SK-N-SH (cell line): ENCODE results near the gene SRGAP3. TPM values are rescaled to one million over a fixed set of nuclear protein-coding genes. Genes with fewer than 3 reads are reported as not detected.

Source experiments
- CTCF ChIA-PET: fragments of 300-600, 350-600 bp; formaldehyde crosslinking; extraction: SDS; loops from one replicate; lab custom pipeline; 2021; lab: Yijun Ruan, JAX
- POLR2A ChIA-PET: fragments of 350-600 bp; sonication (Branson Sonifier 250); formaldehyde crosslinking; extraction: SDS; loops from one replicate; lab custom pipeline; 2020; ENCODE audit warnings: antibody characterized with exemption, inconsistent platforms; lab: Yijun Ruan, JAX
- DNase-seq: peaks from one replicate; pipeline ENCODE4 v3.0.0; 2012
- H2AFZ ChIP-seq: fragments of 200-600 bp; sonication (generic); 2 replicates; pipeline ENCODE4 v1.8.1; 2016; ENCODE audit warnings: antibody characterized with exemption, mild to moderate bottlenecking, low read depth
- H3F3A ChIP-seq: fragments of 200-600 bp; sonication (generic); replicated peaks from 2 replicates; pipeline ENCODE3; 2016; ENCODE audit warnings: antibody characterized with exemption, mild to moderate bottlenecking; ENCODE audit not compliant: insufficient read depth
- H3K27ac ChIP-seq, 2 experiments: fragments of 200-500 bp in 1 of 2; fragments of 200-600 bp in 1 of 2; sonication (Bioruptor generic) in 1 of 2; sonication (generic), shearing (Covaris generic) in 1 of 2; 2 replicates each; pipeline versions ENCODE4 v1.5.1 to v1.6.1; 2014 to 2016; ENCODE audit warnings: low read depth in 2 of 2, inconsistent platforms in 1 of 2, low read length in 1 of 2, mild to moderate bottlenecking in 1 of 2, mixed read lengths in 1 of 2
- H3K27me3 ChIP-seq: fragments of 200-600 bp; sonication (generic), shearing (Covaris generic); 2 replicates; pipeline ENCODE4 v1.6.1; 2016; ENCODE audit warnings: mixed run types; ENCODE audit not compliant: insufficient read depth
- H3K36me3 ChIP-seq, 2 experiments: fragments of 200-500 bp in 1 of 2; fragments of 200-600 bp in 1 of 2; sonication (Bioruptor generic) in 1 of 2; sonication (generic) in 1 of 2; replicated peaks in 1 of 2; 2 replicates each; pipeline versions ENCODE3 to v1.5.1; 2014 to 2016; ENCODE audit warnings: low read length in 1 of 2, mild to moderate bottlenecking in 1 of 2; ENCODE audit not compliant: insufficient read depth in 2 of 2, control insufficient read depth in 1 of 2
- H3K4me1 ChIP-seq, 2 experiments: fragments of 200-500 bp in 1 of 2; fragments of 200-600 bp in 1 of 2; sonication (Bioruptor generic) in 1 of 2; sonication (generic), shearing (Covaris generic) in 1 of 2; 2 replicates each; pipeline versions ENCODE4 v1.5.1 to v1.6.1; 2014 to 2016; ENCODE audit warnings: low read depth in 1 of 2, low read length in 1 of 2, mixed run types in 1 of 2; ENCODE audit not compliant: insufficient read depth in 2 of 2, control insufficient read depth in 1 of 2
- H3K4me2 ChIP-seq: fragments of 200-600 bp; sonication (generic), shearing (Covaris generic); 2 replicates; pipeline ENCODE4 v1.6.1; 2017; ENCODE audit warnings: mixed run types
- H3K4me3 ChIP-seq, 2 experiments: fragments of 200-500 bp in 1 of 2; fragments of 200-600 bp in 1 of 2; sonication (Bioruptor generic) in 1 of 2; sonication (generic), shearing (Covaris generic) in 1 of 2; 2 replicates each; pipeline versions ENCODE4 v1.5.1 to v1.8.1; 2014 to 2016; ENCODE audit warnings: low read depth in 2 of 2, inconsistent platforms in 1 of 2, low read length in 1 of 2, mild to moderate bottlenecking in 1 of 2, mixed read lengths in 1 of 2, moderate library complexity in 1 of 2
- H3K79me2 ChIP-seq: fragments of 200-600 bp; sonication (generic); 2 replicates; pipeline ENCODE4 v1.8.1; 2017; ENCODE audit warnings: mild to moderate bottlenecking; ENCODE audit not compliant: insufficient read depth
- H3K9ac ChIP-seq: fragments of 200-600 bp; sonication (generic); 2 replicates; pipeline ENCODE4 v1.6.1; 2017; ENCODE audit warnings: mixed run types
- H3K9me2 ChIP-seq: fragments of 200-600 bp; sonication (generic); 2 replicates; pipeline ENCODE4 v1.6.1; 2017; ENCODE audit warnings: mixed run types
- H3K9me3 ChIP-seq: fragments of 200-600 bp; sonication (generic); 2 replicates; pipeline ENCODE4 v1.6.1; 2017; ENCODE audit warnings: mixed run types, mild to moderate bottlenecking, moderate library complexity
- H4K20me1 ChIP-seq: fragments of 200-600 bp; sonication (generic); 2 replicates; pipeline ENCODE4 v1.6.1; 2017; ENCODE audit warnings: mild to moderate bottlenecking, mixed run types; ENCODE audit not compliant: insufficient read depth
- ELF1 ChIP-seq: IDR thresholded peaks from 2 replicates; pipeline ENCODE4 v1.4.0; 2012
- FOSL2 ChIP-seq: IDR thresholded peaks from 2 replicates; pipeline ENCODE4 v1.4.0; 2012; ENCODE audit warnings: low read depth, mild to moderate bottlenecking, moderate library complexity, borderline replicate concordance
- GABPA ChIP-seq: IDR thresholded peaks from 2 replicates; pipeline ENCODE4 v1.4.0; 2012; ENCODE audit warnings: low read depth, mild to moderate bottlenecking
- JUND ChIP-seq: IDR thresholded peaks from 2 replicates; pipeline ENCODE4 v1.4.0; 2012
- MEF2A ChIP-seq: IDR thresholded peaks from 2 replicates; pipeline ENCODE4 v1.4.0; 2012; ENCODE audit warnings: low read depth, borderline replicate concordance
- SMC3 ChIP-seq: IDR thresholded peaks from 2 replicates; pipeline ENCODE4 v1.6.1; 2012; ENCODE audit warnings: low read depth, low read length, improper control_type of control experiment
- TCF12 ChIP-seq: IDR thresholded peaks from 2 replicates; pipeline ENCODE4 v1.4.0; 2012
- USF1 ChIP-seq: IDR thresholded peaks from 2 replicates; pipeline ENCODE4 v1.4.0; 2012; ENCODE audit warnings: low read depth, borderline replicate concordance
- WGBS: methylation state at CpG from one replicate; pipeline ENCODE4 v1.1.6; 2017; ENCODE audit warnings: low lambda C conversion rate; 5-methylcytosine and 5-hydroxymethylcytosine counted together
- polyA plus RNA-seq, 3 experiments: library from polyadenylated mRNA; depleted of rRNA; stranded (reverse); fragments of >200 nt; gene quantifications; 2 replicates each; pipeline ENCODE4 v1.2.3, GENCODE V29; 2012
- TF ChIP-seq, protein P1 (sequence below): fragments of 200-600 bp; sonication (generic); IDR thresholded peaks from 2 replicates; pipeline ENCODE4 v1.6.1; 2017; ENCODE audit warnings: antibody characterized with exemption, mild to moderate bottlenecking, moderate library complexity
- TF ChIP-seq, protein P2 (sequence below): IDR thresholded peaks from 2 replicates; pipeline ENCODE4 v1.4.0; 2012; ENCODE audit warnings: low read depth, borderline replicate concordance
- TF ChIP-seq, protein P3 (sequence below): fragments of 150-350 bp; IDR thresholded peaks from 2 replicates; pipeline ENCODE4 v1.6.1; 2017; ENCODE audit warnings: antibody characterized with exemption, low read length, low read depth, borderline replicate concordance

Gene SRGAP3
- polyA plus RNA-seq, 1 of the 3 experiments (the other 2 are of a cell fraction): 2.8 TPM

DNA sequence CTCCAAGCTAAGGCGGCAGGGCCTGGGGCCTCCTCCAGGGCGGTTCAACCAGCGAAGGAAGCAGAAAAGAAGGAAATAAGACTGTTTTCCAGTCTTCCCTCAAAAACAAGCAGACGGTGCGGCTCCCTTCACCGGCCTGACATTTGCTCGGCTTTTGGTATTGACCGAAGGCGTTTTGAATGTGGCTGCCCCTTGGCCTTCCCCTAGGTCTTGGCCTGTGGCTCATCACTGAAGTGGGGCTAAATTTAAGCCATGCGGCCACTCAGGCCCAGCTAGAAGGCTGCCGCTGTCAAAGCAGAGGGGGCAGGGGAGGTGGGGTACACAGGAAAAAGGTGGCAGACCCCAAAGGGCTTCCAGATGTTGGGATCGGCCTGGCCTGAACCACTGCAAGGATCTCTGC lies 86.2 kb downstream of the SRGAP3 start:
- Histone ChIP-seq H3K27ac (no peak overlapping the region), H4K20me1 (no peaks in the 10 kb centered on the region), H3K9me2 (no peaks in the 10 kb centered on the region), H3K4me3 (no peak overlapping the region), H3K27me3 (no peaks in the 10 kb centered on the region), H3K79me2 (no peaks in the 10 kb centered on the region), H3K4me2 (no peak overlapping the region), H3F3A (no peaks in the 10 kb centered on the region), H3K9me3 (no peaks in the 10 kb centered on the region), H2AFZ (no peak overlapping the region), H3K4me1 (no peaks in the 10 kb centered on the region; a peak in 1 of 4 replicates), H3K36me3 (no peaks in the 10 kb centered on the region), H3K9ac (no peak overlapping the region)
- ChIA-PET POLR2A (no interaction called here), CTCF (interaction anchor here (1.2 kb wide), 2 partner anchors 17 to 26 kb away, joined by 3 to 4 read pairs; no protein-coding TSS in a partner anchor)
- 97% methylated on average over 10 of the region's 12 CpGs for WGBS
- TF ChIP-seq ELF1 (no peak), GABPA (no peak), USF1 (no peak), FOSL2 (no peak)
- no peak for DNase-seq

DNA sequence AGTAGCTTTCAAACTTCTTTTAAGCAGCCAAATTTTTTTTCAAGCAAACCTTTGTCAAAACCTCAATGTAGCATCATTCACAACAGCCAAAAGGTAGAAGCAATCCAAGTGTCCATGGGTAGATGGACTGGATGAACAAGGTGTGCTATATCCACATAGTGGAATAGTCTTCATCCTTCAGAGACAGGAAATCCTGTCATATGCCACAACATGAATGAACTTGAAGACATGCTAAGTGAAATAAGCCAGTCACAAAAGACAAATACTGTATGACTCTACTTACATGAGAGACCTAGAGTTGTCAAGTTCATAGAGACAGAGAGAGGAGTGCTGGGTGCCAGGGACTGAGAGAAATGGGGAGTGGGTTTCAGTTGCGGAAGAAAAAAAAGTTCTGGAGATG lies 87.6 kb downstream of the SRGAP3 start:
- no peaks in the 10 kb centered on the region for H3K79me2 ChIP-seq
- 65% methylated on average over 1 of the region's 1 CpG for WGBS
- TF ChIP-seq GABPA (no peak), TCF12 (no peak), FOSL2 (no peak), JUND (no peak), SMC3 (no peak), MEF2A (no peak)
- TF ChIP-seq, protein P1, sequence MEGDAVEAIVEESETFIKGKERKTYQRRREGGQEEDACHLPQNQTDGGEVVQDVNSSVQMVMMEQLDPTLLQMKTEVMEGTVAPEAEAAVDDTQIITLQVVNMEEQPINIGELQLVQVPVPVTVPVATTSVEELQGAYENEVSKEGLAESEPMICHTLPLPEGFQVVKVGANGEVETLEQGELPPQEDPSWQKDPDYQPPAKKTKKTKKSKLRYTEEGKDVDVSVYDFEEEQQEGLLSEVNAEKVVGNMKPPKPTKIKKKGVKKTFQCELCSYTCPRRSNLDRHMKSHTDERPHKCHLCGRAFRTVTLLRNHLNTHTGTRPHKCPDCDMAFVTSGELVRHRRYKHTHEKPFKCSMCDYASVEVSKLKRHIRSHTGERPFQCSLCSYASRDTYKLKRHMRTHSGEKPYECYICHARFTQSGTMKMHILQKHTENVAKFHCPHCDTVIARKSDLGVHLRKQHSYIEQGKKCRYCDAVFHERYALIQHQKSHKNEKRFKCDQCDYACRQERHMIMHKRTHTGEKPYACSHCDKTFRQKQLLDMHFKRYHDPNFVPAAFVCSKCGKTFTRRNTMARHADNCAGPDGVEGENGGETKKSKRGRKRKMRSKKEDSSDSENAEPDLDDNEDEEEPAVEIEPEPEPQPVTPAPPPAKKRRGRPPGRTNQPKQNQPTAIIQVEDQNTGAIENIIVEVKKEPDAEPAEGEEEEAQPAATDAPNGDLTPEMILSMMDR: no peak
- TF ChIP-seq, protein P2, sequence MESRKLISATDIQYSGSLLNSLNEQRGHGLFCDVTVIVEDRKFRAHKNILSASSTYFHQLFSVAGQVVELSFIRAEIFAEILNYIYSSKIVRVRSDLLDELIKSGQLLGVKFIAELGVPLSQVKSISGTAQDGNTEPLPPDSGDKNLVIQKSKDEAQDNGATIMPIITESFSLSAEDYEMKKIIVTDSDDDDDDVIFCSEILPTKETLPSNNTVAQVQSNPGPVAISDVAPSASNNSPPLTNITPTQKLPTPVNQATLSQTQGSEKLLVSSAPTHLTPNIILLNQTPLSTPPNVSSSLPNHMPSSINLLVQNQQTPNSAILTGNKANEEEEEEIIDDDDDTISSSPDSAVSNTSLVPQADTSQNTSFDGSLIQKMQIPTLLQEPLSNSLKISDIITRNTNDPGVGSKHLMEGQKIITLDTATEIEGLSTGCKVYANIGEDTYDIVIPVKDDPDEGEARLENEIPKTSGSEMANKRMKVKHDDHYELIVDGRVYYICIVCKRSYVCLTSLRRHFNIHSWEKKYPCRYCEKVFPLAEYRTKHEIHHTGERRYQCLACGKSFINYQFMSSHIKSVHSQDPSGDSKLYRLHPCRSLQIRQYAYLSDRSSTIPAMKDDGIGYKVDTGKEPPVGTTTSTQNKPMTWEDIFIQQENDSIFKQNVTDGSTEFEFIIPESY: no peak
- TF ChIP-seq, protein P3, sequence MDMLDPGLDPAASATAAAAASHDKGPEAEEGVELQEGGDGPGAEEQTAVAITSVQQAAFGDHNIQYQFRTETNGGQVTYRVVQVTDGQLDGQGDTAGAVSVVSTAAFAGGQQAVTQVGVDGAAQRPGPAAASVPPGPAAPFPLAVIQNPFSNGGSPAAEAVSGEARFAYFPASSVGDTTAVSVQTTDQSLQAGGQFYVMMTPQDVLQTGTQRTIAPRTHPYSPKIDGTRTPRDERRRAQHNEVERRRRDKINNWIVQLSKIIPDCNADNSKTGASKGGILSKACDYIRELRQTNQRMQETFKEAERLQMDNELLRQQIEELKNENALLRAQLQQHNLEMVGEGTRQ: no peak
- DNase-seq: no peak
- H3K27ac ChIP-seq: no peak overlapping the region
- no peaks in the 10 kb centered on the region; a peak in 1 of 4 replicates for H3K4me1 ChIP-seq
- H3K9me2 ChIP-seq: no peaks in the 10 kb centered on the region
- H3K36me3 ChIP-seq: no peaks in the 10 kb centered on the region
- no peak overlapping the region for H3K9ac ChIP-seq
- ChIA-PET POLR2A (no interaction called here), CTCF (interaction anchor here (0.9 kb wide), 1 partner anchor 135 kb away, joined by 3 read pairs; no protein-coding TSS in a partner anchor)
- no peak overlapping the region for H3K4me2 ChIP-seq
- H3K9me3 ChIP-seq: no peaks in the 10 kb centered on the region
- no peaks in the 10 kb centered on the region for H3F3A ChIP-seq
- H4K20me1 ChIP-seq: no peaks in the 10 kb centered on the region
- no peak overlapping the region for H3K4me3 ChIP-seq
- H2AFZ ChIP-seq: no peak overlapping the region
- H3K27me3 ChIP-seq: no peaks in the 10 kb centered on the region
